Epithelial cell of prostate (primary cell): ENCODE data around the gene SND1.

ENCODE experiments used
- DNase-seq: peaks from one replicate; pipeline ENCODE4 v3.0.0-alpha.2; 2011; ENCODE audit warnings: low read depth, low spot score
- H3K27ac ChIP-seq: fragments of 450-650 bp; 2 replicates; pipeline ENCODE4 v1.5.1; 2017; ENCODE audit warnings: mild to moderate bottlenecking

The SND1 gene

DNA sequence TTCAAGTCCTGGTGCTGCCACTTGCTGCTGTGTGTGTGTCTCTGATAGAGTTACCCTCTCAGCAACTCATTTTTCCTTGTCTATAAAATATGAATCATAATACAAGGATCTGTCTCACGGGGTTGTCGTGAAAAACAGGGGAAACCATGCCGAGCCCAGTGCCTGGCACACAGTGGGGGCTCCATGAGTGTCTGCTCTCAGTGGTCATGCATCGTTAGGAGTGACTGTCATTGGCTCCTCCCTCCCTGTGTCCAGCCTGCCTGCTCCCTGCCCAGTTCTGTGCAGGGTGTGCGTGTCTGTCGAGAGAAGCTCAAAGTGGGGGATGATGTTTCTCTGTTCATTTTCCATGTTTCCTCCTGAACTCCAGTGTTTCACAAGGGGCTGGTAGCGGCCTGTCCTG lies 462.8 kb downstream of the SND1 start:
- H3K27ac ChIP-seq = no peak overlapping the region
- DNase-seq = no peak

DNA sequence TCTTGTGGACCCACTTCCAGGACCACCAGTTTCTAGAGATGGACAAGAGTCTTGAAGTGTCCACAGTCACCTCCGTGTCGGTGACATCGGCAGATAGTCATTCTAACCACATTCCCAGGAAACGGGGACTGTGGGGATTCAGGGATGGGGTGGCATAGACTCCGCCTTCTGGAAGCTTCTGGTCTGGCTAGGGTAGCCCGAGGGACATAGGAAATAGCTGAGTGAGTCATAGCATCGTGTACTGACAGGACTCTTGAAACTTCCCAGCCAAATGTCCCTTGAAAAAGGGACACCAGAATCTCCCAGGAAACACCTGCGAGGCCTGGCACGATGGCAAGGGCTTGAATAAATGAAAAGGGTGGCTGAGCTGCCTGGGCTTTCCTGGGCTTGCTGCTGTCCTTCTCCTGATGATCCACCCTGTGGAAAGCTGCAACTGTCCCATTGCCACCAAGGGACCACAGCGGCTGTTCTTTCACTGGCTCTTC lies 463.4 kb downstream of the SND1 start:
- DNase-seq = no peak
- H3K27ac ChIP-seq = no peak overlapping the region

DNA sequence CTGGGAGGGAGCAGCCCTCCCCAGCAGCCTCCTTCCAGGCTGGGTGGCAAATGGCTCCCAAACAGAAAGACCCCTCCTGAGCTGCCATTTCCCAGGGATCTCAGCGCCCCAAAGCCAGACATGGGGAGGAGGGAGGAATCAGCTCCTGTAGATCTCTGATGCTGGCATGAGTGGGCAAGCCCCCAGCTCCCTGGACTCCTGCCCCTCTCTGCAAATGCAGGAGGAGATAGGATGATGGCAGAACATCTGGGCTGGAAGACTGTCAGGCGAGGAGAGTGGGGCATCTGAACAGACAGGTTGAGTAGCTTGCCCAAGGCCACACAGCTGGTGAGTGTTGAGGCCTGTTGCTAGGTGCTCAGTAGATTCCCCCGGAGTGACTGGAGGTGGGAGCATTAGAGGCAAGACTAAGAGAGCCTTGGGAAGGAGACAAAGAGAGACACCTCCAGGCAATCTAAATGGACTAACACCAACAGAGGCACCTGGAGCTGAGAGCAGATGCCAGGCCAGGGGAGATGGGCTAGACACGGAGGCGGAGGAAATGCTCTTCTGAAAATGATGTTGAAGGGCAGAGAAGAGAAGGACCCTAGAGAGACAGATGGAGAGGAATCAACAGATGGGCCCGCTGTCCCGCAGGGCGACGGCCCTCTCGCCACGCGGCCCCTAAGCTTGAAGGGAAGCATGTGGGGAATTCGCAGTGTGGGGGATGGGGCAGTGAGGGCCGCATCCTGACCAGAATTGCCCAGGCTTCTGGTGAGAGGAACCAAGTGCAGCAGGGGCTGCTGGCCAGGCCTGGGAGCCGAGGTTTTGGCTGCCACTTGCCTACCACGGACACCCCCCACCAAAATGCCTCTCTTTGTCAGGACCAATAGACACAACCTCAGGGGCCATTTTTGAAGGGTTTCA lies 464.1 kb downstream of the SND1 start:
- no peak overlapping the region for H3K27ac ChIP-seq
- no peak for DNase-seq

DNA sequence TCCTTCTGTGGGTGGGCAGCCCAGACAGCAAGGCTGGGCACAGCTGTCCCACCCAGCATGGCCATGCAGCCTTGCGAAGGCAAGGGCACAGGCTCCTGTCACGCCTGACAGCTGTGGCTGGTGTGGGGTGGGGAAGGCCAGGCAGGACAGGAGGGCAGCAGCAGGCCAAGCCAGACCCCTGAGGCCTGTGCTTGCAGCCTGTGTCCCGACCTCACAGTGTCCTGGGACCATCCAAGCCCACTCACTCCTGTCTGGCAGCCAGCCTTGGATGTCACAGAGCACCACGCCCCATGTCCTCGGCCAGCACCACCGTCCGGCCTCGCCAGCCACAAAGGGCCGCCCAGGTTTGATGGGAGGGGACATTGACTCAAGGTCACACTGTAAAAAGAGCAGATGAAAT lies 464.7 kb downstream of the SND1 start:
- no peak overlapping the region for H3K27ac ChIP-seq
- DNase-seq = no peak

DNA sequence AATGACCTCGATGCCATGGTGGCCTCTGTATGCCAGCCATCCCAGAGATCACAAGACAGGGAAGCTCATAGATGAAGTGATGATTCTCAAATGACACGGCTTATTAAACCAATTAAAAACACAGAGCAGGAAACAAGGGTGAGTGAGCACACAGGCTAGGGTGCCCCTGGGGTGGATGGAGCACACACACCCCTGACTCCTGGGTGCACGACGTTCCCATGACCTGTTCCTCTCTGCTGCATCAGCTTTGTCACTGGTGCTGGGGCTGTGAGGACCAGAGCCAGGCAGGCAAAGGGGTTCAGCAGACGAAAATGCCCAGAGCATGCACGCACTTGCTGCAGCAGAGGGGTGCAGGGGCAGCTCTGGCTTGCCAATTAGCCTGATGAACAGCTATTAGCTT lies 465.7 kb downstream of the SND1 start:
- no peak for DNase-seq
- H3K27ac ChIP-seq = no peak overlapping the region

DNA sequence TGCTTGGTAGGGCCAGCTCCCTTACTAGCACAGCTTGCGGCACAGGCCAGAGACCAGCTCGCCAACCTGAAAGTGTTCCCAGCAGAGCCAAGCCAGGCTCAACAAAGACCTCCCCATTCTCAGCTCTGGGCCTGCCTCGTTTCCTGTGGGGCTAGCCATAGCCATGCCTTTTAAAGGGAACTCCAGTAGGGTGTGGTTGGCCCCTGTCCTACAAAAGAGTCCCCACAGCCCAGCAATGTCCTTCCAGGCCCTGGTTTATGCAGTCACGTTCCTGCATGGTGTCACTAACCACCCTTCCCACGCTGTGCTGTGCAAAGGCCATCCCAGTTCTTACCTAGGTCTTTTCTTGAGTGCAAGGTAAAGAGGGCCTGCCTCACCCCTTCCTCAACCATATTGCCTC lies 467.0 kb downstream of the SND1 start:
- H3K27ac ChIP-seq = no peak overlapping the region
- DNase-seq = no peak

DNA sequence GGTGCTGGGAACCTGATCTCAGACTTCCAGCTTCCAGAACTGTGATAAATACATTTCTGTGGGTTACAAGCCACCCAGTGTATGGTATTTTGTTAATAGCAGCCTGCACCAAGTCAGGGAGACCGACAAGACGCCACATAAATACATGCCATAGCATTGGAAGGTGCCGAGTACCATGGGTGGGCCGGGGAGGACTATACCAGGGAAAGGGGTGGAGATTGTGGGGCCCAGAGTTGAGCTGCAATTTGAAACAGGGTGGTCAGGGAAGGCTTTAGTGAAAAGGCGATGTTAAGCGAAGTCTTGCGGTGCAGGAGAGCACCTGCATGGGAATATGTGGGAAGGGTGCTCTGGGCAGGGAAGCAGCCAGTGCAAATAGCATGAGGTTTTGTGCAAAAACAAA lies 468.1 kb downstream of the SND1 start:
- no peak overlapping the region for H3K27ac ChIP-seq
- DNase-seq = no peak

DNA sequence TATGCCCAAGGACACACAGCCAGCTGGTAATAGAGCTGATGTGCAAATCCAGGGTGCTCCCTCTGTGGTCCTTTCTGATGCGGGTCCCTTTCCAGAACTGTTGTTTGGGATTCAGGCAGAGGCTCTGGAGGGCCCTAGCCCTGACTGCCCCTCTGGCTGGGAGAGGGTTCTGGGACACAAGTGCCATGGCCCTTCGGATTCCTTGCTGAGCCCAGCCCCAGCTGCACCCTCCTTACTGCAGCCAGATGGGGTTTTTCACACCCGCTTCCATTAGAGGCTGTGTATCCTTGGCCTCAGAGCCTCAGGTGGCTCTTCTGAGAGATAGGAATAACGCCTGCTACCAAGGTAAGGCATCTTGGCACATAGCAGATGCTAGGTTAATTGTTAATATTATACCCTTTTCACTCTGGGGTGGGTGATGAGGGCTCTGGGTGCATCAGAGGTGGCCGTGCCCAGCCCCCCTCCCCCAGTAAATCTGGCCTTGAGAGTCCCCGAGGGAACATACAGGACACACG lies 469.0 kb downstream of the SND1 start:
- DNase-seq = no peak
- H3K27ac ChIP-seq = no peak overlapping the region

DNA sequence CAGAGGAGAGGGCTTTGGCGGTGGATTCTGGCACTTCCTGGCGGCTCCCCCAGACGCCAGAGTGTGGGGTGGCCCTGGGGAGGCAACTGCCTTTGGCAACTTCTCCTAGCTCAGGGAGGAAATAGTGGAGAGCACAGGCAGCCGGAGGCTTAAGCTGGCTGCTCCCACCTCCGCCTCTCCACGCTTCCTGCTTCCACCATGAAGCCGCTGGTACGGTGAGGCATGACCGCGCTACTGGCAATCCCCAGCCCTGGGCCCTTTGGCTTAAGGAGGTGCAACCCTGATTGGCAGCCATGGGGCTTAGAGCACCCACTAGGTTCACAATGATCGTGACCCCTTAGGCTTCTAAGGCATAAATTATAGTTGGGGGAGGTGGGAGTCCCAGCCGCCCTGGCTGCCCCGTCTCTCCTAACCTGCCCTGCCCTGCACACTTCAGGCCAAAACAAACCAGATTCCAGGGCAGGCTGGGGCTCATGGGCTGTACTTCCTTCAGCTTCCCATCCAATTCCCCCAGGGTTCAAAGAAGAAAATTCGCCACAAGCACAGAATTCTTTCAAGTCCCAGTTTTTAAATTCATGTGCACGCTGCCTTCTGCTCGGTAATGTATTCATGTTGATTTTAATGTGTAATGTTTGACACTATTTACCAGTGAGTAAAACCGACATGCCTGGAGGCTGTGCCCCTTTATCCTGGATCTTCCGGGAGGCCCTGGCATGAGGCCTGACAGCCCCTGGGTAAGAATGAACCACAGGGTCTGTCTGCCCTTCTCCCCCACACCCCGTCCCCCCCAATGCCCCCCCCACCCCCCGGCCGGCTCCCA lies 469.9 kb downstream of the SND1 start:
- no peak overlapping the region for H3K27ac ChIP-seq
- no peak for DNase-seq

DNA sequence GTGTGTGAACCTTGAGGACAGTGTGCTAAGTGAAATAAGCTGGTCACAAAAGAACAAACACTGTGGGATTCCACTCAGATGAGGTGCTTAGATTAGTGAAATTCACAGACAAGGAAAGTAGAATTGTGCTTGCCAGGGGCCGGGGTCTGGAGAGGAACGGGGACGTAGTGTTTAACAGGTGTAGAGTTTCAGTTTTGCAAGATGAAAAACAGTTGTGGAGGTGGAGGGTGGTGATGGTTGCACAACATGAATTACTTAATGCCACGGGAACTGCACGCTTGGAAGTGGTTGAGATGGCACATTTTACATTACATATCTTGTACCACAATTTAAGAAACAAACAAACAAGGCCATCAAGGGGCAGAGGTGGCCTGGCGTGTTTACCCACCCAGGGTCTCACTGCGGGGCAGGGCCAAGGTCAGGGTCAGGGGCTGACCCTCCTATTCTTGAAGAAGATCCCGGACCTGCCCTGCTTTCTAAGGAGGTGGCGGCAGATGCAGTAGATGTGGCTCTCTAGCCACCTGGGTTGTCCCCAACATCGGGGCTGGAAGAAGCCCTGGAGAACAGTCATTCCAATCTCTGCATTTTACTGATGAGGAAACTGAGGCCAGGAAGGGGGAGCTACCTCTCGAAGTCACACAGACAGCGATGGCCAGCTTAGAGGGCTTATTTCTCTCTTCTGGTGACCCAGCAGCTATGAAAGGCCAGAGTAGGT lies 470.7 kb downstream of the SND1 start:
- no peak overlapping the region for H3K27ac ChIP-seq
- DNase-seq = no peak

DNA sequence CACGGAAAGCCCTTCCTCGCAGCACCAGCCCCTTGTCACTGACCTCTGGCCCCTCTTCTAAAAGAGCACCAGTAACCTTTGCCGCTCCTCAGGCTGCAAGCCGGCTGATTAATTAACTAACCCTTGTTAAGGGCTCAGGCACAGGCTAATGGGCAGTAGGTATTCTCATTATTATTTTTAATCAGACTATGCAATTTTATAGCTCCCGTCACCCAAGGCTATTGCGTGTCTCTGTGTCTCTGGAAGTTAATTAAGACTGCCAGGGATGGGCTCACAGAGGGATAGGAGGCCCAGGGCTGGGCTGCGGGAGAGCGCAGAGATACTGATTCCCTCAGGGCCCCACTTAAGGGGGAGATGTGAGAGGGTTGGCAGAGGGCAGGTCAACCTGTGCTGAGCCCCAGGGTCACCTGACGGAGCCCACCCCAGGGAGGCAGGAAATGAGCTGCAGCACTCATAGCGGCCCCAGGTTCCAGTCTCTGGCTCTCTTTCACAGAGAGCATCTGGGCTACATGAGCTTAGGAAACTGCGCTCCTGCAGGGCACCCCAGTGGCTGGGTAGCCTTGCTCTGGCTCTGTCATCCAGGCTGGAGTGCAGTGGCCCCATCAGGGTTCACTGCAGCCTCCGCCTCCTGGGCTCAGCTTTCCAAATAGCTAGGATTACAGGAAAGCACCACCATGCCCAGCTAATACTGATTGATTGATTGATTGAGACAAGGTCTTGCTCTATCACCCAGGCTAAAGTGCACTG lies 471.5 kb downstream of the SND1 start:
- DNase-seq = no peak
- no peak overlapping the region for H3K27ac ChIP-seq

DNA sequence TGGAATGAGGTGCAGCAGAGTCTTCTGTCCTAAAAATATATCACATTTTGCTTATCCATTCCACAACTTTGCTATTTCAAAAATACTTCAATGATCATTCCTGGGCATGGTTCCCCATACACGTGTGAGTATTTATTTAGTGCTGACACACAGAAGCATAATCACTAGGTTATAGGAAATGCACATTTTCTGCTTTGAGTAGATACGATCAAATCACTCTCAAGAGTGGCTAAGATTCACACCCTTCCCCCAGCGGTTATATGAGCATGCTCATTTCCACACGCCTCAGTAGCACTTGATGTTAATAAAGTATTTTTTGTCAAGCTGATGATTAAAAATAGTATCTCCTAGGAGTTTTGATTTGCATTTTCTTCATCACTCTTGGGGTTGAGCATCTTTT lies 472.8 kb downstream of the SND1 start:
- H3K27ac ChIP-seq = no peak overlapping the region
- DNase-seq = no peak

DNA sequence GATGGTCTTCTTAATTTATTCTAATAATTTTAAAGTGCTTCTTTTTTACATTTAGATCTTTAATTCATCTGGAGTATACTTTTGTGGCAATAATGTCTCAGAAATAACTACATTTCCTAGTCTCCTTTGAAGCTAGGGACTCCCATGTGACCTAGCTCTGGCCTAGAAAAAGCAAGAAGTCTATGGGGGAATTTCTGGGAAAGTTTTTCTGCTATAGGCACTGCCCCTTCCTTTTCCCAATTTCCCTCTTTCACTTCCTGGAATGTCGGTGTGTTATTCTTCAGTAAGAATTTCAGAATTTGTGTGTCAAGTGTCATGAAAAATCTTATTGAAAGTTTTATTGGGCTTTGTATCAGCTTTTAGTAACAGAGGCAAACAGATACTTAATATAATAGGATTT lies 473.8 kb downstream of the SND1 start:
- no peak for DNase-seq
- no peak overlapping the region for H3K27ac ChIP-seq

DNA sequence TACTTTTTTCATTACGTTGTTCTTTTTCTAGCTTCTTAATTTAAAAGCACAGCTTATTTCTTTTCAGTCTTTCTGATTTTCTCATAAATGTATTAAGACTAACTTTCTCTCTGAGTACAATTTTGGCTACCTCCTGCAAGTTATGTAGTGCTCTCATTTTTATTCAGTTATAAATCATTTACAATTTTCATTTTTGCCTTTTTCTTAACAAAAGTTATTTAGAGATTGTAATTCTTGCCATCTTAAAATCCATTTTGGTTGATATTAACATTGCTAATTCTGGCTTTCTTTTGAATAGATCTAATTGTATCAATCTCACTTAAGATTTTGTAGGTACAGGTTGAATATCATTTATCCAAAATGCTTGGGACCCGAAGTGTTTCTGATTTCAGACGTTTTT lies 476.4 kb downstream of the SND1 start:
- no peak for DNase-seq

DNA sequence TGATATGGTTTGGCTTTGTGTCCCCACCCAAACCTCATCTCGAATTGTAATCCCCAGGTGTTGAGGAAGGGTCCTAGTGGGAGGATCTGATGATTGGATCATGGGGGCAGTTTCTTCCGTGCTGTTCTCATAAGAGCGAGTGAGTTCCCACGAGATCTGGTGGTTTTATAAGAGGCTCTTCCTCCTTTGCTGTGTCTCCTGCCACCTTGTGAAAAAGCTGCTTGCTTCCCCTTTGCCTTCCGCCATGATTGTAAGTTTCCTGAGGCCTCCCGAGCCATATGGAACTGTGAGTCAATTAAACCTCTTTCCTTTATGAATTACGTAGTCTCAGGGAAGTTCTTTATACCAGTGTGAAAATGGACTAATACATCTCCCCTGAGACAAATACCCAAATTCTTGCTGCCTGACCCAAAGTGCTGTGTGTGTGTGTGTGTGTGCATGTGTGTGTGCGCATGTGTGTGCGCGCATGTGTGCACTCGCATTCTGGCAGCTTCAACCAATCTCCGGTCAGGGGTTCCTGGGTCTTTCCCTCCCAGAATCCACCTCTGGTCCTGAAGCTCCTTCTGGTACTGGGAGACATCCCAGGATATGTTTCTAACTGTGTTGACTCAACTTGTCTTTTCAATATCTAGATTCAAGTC lies 477.4 kb downstream of the SND1 start:
- no peak overlapping the region for H3K27ac ChIP-seq
- no peak for DNase-seq

More for the DNA sequence above, 476.4 kb downstream of the SND1 start:
- no peak overlapping the region for H3K27ac ChIP-seq

DNA sequence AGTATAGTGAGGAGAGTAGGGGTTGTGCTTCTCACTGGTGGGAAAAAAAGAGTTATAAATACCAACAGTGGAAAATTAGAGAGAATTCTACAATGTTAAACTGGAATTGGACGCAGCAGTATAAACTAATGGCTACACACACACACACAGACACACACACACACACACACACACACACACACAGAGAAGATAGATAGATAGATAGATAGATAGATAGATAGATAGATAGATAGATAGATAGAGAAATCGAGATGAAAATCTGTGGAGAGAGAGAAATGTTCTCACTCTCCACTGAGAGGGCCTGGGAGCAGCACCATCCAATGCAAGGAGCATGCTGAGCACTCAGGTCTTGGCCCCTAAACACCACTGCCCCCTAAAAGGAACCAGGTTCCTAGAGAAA lies 479.1 kb downstream of the SND1 start:
- H3K27ac ChIP-seq = no peak overlapping the region
- no peak for DNase-seq

DNA sequence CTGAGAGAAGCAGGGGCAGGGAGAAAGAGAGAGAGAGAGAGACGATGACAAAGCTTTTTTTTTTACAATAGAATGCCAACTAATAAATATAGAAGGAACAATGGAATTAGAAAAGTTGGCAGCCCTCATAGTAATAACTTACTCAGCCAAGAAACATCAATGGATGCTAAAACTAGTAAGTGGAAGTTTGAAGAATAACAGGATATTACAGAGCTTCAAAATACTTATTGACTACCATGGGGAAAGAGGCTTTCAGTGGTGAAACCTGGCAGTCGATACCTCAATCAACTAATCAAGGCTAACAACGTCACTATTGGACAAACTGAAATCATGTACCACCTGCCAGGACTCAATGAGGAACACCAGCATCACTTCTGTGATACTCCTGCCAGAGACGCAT lies 479.7 kb downstream of the SND1 start:
- H3K27ac ChIP-seq = no peak overlapping the region
- DNase-seq = no peak

DNA sequence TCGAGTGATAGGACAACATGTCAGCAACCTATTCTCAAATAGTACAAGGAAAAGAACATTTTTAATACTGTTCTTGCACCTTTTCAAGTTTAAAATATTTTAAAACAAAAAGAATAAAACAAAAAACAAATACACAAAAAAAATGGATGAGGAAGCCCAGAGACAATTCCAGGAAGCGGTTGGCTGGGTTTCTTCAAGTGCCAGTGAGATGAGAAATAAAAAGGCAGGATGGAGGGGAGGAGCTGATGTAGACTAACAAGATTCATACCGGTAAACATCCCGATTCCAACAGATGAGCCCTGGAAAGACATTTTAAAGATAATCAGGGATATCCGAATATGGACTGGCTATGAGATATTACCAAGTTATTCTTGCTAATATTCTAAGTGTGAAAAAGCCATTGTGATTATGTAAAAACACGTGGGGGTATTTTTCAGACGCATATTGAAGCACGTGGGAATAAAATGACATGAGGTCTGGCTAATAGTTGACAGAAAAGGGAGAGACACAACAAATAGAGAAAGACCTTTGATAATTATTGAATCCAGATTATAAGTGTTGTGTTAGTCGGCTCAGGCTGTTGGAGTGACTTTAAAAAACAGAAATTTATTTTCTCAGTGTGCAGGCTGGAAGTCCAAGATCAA lies 480.6 kb downstream of the SND1 start:
- no peak overlapping the region for H3K27ac ChIP-seq
- no peak for DNase-seq

DNA sequence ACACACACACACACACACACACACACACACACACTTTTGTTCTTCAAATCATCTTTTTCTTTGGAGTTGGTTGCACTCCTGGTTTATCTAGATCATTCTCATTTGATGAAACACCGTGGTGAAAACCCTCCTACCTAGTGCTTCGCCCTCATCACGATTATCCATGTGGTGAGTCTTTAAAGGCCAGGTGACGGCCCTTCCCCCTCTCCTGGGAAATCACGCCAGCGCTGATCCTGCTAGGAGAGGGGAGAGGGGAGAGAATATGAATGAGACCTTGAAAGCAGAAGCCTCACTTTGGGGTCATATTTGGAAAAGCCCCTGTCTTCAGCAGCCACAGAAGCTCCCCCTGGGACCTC lies 483.1 kb downstream of the SND1 start:
- DNase-seq = no peak
- H3K27ac ChIP-seq = no peak overlapping the region
